HS-5 (cell line): ENCODE results near the gene PPP1R13L.
A peak's percentile ranks its signal among the peaks of the same experiment; 100 is the strongest.
"Not testable (repeated sequence)": the region's sequence is repeated elsewhere in the genome, so short reads cannot be mapped to it uniquely, and the experiment has no call there.

ENCODE experiments used
- DNase-seq: peaks from one replicate; pipeline ENCODE4 v3.0.0-alpha.2; 2012; ENCODE audit warnings: low read depth

The PPP1R13L gene

DNA sequence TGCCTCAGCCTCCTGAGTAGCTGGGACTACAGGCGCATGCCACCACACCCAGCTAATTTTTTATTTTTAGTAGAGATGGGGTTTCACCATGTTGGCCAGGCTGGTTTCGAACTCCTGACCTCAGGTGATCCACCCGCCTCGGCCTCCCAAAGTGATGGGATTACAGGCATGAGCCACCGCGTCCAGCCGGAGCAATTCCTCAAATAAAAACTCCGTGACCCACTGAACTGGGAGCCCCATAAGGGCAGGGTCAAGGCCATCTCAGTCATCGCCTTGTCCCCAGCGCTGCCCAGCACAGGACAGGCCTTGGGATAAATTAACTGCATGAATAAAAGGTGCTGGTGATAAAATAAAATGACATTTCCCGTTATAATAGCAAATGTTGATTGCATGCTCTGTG is 25.0 kb upstream of the PPP1R13L start:
- DNase-seq: not testable (repeated sequence)

DNA sequence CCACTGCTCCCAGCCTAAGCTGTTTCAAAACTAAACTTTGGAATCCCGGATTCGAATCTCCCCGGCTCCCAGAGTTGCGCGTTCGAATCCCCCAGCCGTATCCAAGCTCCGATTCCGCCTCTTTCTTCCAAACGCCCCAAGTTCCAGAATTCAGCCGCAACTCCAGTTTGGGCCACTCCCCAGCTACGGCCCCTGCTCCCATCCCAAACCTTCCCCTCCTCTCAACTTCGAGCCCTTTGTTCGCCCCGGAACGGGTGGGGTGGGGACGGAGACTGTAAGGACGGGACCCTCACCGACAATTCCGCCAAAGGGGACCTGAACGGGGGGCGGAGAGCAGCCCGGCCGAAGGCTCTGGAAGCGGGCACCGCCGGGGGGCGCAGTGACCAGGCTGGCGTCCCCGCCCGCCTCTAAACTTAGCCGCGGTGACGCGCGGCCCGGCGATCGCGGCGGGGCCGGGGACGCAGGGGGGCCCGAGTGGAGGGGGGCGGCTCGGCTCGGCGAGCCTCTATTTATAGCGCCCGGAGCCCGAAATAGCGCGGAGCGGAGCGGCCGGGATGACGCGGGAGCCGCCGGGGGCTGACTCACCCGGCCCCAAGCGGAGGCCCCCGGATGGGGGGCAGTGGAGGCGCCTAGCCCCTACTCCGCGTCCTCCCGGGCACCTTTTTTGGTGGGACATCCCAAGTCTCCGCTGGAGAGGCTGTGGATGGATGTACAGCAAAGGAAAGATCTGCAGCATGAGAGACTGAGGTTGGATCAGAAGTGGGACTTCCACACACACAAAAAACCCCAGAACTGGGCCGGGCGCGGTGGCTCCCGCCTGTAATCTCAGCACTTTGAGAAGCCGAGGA is 23.7 kb upstream of the PPP1R13L start:
- DNase-seq: no peak

DNA sequence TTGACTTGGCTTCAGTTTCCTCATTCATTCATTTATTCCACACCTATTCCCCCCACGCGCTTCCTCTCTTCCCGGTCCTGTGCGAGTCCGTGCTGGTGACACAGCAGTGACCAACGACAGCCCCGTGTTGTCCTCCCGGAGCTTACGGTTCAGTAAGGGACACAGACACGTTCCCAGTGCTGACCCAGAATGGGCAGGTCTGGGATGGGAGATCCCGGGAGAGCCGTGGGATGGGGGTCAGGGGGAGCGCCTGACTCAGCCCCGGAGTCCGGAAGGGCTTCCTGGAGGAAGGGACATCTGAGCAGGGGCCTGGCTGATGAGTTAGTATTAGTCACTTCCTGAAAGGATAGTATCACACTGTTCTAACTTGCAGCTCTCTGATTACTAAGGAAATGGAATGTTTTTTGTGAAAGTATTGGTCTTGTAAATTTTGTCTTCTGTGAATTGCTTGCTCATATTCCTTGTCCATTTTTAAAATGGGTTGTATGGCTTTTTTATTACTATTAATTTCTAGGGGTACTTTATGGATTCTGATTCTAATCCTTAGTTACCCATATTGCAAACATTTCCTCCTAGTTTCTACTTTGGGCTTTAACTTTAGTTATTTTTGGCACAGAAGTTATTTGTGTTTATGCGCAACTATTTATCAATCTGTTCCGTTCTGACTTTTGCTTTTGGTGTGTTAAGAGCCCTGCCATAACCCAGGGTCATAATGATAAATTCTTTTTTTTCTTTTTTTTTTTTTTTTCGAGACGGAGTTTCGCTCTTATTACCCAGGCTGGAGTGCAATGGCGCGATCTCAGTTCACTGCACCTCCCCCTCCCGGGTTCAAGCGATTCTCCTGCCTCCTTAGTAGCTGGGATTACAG is 19.6 kb upstream of the PPP1R13L start:
- DNase-seq: peak; percentile 92

DNA sequence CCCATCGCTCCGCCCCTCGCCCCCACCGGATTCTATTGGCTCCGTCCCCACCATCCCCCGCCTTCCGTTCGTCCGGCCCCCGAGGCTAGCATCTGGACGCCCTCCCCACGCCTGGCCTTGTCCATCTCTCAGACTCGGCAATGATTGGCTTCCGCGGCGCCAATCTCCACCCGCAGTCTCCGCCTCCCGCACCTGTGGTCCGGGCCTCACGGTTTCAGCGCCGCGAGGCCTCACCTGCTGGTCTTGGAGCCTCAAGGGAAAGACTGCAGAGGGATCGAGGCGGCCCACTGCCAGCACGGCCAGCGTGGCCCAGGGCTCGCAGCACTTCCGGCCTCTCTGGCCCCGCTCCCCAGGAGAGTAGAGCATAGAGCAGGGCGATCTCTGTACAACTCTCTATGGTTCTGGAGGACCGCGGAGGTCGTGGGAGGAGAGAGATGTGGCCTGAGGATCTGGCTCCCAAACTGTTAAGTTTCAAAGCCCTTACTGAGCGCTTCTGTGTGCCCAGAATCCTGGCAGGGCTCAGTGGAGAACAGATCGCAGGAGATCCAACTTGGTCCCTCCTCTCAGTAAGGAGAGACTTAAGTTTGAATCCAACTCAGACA is 18.8 kb upstream of the PPP1R13L start, which contains the start of gene ERCC1:
Gene ERCC1, minus strand, starts transcription at position 329 of the 602 bp plus-strand sequence. CDS start 543 bp downstream, outside the sequence.
- DNase-seq: peak; percentile 86

DNA sequence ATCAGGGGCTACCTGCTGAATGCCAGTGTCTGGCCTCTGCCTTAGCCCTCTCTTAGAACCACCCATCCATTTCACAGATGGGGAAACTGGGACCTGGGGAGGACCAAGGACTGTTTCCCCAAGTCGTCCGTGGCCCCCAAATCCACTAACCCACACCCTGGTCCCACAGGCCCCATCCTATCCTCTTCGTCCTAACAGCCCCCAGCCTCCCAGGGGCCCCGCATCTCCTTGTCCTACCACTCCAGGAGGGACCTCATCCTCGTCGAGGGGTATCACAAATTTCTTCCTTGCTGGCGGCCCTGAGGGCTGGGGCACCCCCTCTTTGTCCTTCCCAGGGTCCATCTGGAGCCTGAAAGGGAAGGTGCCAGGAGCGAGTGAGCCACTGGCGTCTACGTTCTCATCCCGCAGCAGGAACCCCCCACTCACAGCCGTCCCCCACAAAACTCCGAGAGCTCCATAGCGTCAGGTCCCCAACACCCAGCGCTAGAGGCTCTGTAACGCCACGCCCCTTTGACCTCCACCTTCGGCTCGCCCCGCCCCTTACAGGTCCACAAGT is 18.2 kb upstream of the PPP1R13L start:
- DNase-seq: no peak

DNA sequence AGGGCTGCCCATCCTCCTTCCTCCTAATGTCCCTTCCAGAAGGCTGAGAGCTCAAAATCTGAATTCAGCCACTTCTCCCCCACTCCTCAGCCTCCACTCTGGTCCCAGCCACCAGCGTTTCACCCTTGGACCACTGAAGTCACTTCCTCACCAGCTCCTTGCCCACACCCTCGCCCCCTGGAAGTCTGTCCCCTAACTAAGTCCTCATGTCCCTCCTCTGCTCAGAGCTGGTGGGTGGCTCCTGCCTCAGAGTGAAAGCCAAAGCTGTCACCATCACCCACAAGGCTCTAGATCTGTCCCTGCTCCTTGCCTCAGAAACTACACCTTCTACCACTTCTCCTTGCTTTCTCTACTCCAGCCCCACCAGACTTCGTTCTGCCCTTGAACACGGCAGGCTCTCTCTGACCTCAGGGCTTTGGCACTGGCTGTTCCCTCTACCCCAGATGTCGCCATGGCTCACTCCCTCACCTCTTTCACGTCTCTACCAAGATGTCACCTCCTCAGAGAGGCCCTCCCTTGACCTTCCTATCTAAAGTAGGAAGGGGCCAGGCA is 17.2 kb upstream of the PPP1R13L start:
- no peak for DNase-seq

DNA sequence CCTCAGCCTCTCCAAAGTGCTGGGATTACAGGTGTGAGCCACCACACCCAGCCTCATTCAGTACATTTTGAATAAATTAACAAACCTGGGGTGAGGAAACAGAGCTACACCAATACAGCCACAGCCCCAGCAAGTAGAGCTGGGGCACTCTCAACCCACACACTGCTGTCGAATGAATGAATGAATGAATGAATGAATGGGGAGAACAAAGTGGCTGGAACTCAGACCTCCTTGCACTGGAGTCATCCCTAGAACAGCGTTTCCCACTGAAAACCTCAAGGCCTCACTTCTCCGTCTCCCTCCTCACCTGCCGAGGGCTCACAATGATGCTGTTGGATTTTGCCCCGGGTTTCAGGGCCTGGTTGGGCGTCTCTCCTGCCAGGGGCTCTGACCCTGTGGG is 16.0 kb upstream of the PPP1R13L start:
- DNase-seq: no peak

DNA sequence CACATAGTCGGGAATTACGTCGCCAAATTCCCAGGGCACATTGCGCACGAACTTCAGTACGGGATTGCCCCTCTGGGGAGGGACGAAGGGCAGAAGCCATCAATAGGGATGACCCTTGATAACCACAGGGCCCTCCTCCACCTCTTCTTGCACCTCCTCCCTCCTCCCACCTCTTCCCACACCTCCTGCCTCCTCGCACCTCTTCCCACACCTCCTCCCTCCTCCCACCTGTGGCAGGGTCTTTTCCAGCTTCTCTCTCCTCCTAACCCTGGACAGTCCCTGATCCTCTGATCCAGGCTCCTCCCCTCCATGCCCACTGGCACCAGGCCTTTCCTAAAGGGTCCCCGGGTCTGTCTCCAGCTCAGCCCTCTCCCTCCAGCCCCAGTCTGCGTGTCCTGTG is 15.5 kb upstream of the PPP1R13L start:
- DNase-seq: no peak

DNA sequence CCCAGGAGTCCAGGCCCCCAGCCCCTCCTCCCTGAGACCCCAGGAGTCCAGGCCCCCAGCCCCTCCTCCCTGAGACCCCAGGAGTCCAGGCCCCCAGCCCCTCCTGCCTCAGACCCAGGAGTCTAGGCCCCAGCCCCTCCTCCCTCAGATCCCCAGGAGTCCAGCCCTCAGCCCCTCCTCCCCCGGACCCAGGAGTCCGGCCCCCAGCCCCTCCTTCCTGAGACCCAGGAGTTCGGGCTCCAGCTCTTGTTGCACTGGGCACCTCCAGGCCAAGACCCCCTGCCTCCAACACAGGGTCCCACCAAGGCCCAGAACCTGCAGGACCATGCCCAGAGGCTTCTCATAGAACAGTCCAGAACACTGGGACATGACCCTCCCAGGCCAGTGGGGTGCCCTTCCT is 15.0 kb upstream of the PPP1R13L start:
- DNase-seq: no peak

DNA sequence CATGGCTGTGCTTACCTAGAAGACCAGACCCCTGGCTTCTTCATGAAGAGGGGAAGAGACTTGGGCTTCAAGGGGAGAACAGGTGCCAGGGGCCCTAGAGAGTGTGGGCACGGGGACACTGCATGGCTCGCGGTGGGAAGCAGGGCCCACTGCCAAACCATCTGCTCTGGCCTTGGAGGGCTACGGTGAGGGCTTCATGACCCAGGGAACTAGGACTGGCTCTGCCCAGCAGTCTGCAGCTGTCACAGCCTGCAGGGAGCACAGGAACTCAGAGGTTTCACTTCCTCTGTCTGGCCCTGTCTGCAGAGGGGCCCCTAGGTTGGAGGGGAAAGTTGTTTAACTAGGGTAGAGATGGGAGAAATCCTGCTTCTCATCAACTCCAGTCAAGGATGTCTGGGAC is 14.5 kb upstream of the PPP1R13L start:
- no peak for DNase-seq

DNA sequence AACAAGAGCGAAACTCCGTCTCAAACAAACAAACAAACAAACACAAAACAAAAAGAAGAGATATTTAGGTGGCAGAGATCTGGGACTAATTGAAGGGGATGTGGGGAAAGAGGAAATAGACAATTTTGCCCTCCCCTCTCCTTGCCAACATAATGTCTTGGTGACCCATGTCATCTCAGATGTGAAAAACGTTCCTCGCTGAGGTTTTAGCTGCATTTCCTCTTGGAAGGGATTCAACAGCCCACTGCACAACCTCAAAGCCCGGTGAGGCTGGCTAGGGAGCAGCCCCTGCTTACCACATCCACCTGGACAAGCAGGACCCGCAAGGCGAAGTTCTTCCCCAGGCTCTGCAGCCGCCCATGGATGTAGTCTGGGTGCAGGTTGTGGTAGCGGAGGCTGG is 13.9 kb upstream of the PPP1R13L start:
- no peak for DNase-seq

DNA sequence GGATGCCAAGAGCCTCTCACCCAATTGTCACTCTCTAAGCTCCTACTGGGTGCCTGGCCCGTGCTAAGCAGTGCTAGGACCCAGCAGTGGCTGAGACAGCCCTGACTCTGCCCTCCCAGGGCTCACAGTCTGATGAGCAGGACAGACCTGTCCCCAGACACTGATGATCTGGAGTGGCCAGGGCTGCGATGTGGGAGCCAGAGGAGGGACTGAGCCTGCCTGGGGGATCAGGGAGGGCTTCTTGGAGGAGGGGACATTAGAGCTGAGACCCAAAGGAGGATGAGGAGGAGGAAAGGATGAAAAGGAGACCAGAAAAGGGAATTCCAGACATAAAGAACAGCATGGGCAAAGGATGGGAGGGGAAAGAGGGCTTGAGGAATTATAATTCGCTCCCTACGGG is 12.3 kb upstream of the PPP1R13L start:
- DNase-seq: no peak

DNA sequence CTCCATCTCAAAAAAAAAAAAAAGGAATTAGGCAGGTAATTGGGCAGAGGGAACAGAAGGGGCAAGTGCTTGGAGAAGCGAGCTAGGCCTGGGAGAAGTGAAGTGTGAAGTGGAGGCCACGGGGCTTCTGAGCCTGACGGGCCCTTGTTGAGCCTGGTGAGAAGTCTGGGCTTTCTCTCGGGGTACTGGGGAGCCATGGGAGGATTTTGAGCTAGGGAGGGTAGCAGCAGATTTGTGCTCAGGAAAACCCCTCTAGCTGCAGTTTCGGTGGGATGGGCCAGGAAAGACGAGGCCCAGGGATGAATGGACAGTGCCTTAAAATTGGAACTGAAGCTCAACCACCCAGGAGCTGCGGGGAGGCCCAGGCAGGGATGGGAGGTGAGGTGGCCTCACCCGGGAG is 9.6 kb upstream of the PPP1R13L start:
- DNase-seq: no peak

DNA sequence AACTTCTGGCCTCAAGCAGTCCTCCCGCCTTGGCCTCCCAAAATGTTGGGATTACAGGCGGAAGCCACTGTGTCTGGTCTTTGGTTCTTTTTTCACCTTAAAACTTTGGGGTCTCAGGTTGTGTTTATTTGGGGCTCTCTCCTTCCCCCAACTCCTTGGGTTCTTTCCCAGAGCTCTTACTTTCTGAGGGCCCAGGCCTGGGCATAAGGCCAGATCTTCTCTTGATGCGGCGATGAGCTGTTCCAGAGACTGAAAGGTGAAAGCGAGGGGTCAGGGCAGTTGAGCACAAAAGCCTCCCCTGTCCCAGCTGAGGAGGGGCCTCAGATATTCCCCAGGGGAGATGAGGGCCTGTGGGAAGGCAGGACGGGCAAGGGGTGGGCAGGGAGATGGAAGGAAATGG is 8.6 kb upstream of the PPP1R13L start:
- no peak for DNase-seq

DNA sequence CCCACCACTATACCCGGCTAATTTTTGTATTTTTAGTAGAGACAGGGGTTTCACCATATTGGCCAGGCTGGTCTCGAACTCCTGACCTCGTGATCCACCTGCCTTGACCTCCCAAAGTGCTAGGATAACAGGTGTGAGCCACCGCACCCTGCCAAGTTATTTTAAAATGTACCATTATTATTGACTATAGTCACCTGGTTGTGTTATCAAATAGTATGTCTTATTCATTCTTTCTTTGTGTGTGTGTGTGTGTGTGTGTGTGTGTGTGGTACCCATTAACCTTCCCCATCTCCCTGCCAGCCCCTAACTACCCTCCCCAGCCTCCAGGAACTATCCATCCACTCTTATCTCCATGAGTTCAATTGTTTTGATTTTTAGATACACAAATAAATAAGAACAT is 5.5 kb upstream of the PPP1R13L start:
- not testable (repeated sequence) for DNase-seq

DNA sequence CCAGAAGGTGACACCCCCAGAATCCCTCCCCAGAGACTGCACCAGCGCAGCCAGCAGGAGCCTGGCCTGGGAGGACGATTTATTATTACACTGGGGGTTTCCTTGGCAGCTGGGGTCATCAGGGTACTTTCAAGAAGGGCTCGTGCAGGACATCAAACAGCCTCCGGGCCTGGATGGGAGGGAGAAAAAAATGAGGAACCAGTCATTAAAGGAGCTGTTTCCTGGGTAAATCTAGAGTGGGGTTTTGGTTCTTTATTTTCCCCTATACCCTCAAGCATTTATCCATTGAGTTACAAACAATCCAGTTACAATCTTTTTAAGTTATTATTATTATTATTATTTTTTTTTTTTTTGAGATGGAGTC is 4.7 kb upstream of the PPP1R13L start:
- DNase-seq: no peak

DNA sequence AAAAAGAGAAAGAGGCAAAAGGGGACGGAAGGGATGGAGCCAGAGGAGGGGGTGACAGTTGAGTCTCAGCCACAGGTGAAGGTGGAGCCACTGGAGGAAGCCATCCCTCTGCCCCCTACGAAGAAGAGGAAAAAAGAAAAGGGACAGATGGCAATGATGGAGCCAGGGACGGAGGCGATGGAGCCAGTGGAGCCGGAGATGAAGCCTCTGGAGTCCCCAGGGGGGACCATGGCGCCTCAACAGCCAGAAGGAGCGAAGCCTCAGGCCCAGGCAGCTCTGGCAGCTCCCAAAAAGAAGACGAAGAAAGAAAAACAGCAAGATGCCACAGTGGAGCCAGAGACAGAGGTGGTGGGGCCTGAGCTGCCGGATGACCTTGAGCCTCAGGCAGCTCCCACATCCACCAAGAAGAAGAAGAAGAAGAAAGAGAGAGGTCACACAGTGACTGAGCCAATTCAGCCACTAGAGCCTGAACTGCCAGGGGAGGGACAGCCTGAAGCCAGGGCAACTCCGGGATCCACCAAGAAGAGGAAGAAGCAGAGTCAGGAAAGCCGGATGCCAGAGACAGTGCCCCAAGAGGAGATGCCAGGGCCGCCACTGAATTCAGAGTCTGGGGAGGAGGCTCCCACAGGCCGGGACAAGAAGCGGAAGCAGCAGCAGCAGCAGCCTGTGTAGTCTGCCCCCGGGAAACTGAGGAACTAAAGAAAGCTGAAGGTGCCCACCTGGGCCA is 4.1 kb upstream of the PPP1R13L start:
- no peak for DNase-seq

DNA sequence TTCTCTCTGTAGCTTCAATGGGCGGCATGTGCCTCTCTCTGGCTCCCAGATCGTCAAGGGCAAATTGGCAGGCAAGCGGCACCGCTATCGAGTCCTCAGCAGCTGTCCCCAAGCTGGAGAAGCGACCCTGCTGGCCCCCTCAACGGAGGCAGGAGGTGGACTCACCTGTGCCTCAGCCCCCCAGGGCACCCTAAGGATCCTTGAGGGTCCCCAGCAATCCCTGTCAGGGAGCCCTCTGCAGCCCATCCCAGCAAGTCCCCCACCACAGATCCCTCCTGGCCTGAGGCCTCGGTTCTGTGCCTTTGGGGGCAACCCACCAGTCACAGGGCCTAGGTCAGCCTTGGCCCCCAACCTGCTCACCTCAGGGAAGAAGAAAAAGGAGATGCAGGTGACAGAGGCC is 3.3 kb upstream of the PPP1R13L start:
- no peak for DNase-seq

DNA sequence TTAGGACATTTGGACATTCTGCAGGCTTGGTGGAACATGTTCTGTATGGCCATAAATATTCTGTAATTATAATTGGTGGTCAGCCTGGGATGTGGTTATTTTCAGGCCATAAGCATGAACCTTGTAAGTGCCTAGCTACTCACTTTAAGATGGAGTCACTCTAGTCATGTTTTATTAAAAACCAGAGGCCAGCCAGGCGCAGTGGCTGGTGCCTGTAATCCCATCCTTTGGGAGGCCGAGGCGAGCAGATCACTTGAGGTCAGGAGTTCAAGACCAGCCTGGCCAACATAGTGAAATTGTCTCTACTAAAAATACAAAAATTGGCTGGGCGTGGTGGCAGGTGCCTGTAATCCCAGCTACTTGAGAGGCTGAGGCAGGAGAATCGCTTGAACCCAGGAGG is 2.7 kb upstream of the PPP1R13L start:
- not testable (repeated sequence) for DNase-seq

DNA sequence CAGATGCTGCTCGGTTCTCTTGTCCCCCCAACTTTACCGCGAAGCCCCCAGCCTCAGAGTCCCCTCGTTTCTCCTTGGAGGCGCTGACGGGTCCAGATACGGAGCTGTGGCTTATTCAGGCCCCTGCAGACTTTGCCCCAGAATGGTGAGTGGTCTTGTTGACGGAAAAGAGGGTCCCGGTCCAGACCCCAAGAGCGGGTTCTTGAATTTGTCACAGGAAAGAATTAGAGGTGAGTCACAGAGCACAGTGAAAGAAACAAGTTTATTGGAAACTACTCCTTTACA is 2.2 kb upstream of the PPP1R13L start:
- no peak for DNase-seq

DNA sequence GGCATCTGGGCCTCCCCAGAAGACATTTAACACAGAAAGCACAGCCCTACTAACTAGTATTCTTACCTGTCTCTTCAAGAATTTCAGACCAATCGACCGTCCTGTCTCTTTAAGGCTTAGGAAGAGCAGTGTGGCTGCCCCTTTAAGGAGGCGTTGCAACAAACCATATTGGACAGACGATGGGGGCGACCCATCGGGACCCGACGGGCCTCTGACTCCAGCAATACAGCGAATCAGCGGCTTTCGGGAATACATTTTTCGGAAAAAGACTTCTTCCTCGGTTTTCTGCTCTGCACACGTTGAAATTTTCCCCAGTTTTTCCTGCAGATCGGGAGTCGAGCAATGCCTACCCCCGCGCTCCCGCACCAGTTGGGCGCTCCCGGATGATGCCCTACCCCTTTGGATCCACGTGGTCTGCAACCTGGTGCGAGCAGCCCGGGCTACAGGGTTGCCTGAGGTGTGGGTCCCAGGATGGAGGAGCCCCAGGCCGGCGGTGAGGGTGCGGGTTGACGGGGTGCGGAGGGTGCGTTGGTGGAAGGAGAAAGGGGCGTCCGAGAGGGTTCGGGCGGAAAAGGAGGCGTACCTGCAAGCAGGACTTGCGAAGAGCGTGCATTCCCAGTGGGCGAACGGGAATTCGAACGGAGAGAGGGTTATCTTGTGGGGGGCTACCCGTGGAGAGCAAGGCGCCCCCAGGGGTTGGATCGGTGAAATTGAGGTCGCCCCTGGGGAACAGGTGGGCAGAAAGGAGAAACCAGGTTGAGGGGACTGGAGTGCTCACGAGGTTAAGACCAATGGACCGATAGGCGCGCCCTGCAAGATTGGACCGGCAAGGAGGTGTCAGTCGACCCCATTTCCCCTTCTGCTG is 1.6 kb upstream of the PPP1R13L start, which contains the start of gene POLR1G:
Gene POLR1G, plus strand, starts transcription at position 419 of the 865 bp plus-strand sequence. Its CDS starts 53 bp downstream, at position 472.
- DNase-seq: no peak
